ENCODE data around the gene AMFR. TPM values are rescaled to one million over a fixed set of nuclear protein-coding genes. Genes with fewer than 3 reads are reported as not detected.

The AMFR gene
- polyA plus RNA-seq, 3 donors, result 141 to 145 (median 144) TPM

DNA sequence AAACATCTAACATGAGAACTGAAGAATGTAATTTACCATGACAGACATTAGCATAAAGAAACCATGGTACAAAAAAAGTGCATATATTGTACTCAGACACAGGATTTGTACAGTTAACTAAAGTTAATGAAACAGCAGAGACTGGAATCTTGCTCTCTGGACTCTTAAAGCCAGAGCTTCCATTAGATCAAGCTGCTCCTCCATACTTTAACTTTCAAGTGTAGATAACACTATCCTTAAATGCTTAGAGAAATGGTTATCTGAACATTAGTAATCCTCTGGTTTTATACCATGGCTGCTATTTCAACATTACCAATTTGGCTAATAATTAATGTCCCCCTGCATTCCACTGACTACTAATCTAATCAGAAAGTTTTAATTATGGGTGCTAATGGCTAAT is 22.7 kb upstream of the AMFR start:
- no peak for DNase-seq (ENCODE audit: extremely low read depth in 1 of 11, low read depth in 9 of 11, low spot score in 4 of 11)

DNA sequence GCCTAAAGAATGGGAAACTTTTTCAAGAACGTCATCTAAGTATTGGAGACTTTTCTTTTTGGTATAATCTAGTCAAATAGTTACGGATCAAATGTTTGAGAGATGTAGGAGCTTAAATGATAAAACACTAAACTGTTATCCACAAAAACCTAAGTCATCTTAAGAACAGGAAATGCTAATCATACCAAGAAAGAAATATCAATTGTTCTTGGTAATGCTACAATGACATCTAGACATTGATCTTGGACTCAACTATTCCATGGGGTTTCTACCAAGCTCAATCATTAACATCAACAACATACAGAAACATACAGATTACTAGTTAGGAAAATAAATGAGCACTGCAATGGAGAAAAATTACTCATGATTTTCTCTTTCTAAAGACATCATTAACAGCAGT is 21.9 kb upstream of the AMFR start:
- DNase-seq (ENCODE audit: extremely low read depth in 1 of 11, low read depth in 9 of 11, low spot score in 4 of 11), result no peak

DNA sequence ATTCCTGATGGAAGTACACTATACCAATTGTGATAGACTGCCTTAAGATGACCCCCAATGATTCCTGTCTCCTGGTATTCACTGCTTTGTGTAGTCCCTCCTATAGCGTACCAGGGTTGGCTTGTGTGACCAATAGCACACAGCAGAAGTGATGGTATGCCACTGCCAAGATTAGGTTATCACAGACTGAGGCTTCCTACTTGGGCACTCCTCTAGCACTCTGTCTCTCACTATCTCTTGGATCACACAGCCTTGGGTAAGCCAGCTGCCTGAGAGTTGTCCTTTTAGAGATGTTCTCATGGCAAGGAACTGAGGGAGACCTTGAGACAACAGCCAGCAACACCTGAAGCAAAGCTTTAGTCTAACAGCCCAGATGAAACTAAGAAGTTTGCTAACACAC is 12.7 kb upstream of the AMFR start:
- no peak for DNase-seq (ENCODE audit: extremely low read depth in 1 of 11, low read depth in 9 of 11, low spot score in 4 of 11)

DNA sequence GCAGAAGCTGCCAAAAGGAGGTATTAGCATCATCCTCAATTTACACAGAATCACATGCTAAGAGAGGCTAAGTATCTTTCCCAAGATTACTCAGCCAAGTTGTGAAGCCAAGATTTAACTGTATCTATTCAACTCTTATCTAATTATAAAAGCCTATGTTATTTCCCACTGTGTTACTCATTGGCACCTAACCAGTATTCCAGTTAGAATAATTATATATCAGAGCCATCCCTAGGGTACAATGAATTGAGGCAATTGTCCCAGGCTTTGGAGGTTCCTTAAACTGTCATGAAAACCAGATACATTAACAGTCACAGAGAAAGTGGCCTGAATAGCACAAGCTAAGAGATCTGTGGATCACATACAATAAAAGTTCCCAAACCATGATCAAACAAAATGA is 10.9 kb upstream of the AMFR start:
- DNase-seq (ENCODE audit: extremely low read depth in 1 of 11, low read depth in 9 of 11, low spot score in 4 of 11), result no peak

DNA sequence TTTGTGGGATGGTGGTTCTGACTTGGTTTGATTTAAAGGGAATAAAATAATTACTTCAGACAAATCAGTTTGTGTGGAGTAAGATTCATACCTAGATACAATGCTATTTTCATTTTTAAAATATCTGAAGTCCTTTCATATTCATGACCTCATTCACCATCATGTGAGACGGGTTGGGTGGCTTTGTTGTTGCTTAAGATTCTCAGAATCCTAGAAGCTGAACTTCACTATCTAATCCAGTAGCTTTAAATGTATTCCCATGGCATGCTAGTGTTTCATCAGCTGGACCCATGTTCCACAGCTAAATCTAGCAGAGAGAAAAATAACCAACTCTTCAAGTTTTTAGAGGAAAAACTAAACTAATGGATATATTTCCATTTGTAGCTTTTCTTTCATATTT is 2.7 kb upstream of the AMFR start:
- no peak for DNase-seq (ENCODE audit: extremely low read depth in 1 of 11, low read depth in 9 of 11, low spot score in 4 of 11)

DNA sequence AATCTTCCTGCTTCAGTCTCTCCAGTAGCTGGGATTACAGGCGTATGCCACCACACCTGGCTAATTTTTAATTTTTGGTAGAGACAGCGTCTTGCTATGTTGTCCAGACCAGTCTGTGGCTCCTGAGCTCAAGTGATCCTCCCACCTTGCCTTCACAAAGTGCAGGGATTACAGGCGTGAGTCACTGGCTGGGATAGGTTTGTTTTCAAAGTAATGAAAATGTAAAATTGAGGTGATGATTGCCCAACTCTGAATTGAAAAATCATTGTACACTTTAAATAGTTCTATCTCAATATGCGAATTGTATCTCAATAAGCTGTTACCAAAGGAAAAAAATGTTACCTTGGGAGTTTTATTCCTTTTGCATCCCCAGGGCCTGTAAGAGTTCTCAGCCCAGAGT is 1.2 kb upstream of the AMFR start:
- no peak for DNase-seq (ENCODE audit: extremely low read depth in 1 of 11, low read depth in 9 of 11, low spot score in 4 of 11)

DNA sequence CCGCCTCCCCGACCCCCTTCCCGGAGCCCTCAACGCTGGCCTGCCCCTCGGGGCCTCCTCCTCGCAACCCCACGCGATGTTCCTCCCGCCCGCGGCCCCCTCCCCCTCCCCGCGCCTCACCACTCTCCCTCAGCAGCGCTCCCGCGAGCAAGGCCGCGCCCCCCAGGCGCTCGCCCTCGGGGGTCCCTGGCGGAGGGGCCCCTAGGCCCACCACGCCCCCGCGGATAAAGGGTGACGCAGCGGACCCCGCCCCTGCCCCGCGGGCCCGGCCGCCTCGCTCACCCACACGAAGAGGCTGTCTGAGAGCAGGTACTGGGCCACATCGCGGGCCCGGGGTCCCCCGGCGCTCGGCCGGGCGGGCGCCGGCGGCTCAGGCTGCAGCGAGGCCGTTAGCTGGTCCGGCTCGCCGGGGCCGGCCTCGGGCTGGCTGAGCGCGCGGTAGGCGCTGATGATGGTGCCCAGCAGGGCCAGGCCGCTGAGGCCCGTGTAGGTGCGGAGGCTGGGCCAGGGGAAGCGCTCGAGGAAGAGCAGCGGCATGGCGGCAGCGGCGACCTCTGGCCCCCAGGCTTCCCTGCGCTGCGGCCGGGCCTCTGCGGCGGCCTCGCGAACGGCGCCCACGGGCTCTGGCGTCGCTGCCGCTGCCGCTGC is 430 bp downstream of the AMFR start:
- peak in 3 of 11 donors; percentile 26 to 42 (median 31) for DNase-seq (ENCODE audit: extremely low read depth in 1 of 11, low read depth in 9 of 11, low spot score in 4 of 11)

DNA sequence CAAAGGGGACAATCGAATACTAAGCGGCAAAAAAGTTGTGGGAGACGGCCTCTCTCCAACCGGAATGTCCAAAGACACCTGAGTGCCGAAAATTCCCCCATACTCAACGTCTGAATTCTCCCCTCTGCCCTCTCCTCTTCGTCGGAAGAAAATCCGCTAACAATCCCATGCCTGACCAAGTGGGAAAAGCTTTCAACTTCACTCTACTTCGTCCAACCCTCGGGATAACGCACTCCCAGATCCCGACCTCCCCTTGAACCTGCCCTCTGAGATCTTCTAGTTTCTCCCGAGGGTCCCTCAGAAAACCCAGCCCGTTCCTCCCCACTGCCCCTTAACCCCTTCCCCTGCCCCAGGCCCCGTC is 961 bp downstream of the AMFR start:
- DNase-seq (ENCODE audit: extremely low read depth in 1 of 11, low read depth in 9 of 11, low spot score in 4 of 11), result peak in 2 of 11 donors; percentile 11 to 22

DNA sequence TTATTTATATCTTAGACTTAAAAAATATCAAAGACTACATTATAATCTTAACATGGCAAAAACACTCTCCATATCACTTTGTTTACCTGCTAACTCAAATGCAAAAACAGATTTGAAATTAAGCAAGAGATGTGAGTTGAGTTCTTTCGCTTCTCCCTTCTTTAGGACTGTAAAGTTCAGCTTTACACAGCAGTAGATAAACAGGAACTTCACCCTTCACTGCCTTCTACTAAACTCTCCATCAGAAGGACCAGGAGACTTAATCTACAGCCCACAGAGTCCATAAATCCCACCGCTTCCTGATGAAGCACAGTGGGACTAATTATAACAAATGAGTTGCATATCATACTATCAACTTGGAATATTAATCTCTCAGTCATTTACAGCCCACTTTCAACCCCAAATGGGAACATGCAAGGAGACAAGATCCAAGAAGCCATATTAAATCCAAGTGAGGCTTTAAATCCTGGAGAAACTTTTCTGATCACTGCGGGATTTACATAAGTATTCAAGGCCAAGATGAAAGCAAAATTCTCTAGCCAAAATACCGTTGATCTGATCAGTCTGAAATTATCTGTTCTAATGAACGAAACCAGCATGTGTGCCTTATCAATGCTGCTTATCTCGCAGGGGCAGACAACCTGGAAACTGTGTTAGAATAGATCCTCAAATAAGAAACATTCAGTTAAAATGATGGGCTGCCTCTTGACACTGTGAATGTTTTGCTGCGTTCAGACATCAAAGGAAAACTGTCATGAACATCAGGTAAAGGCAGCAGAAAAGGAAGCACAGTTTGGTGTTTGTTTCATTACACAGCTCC is 1.6 kb downstream of the AMFR start:
- DNase-seq (ENCODE audit: extremely low read depth in 1 of 11, low read depth in 9 of 11, low spot score in 4 of 11), result no peak

DNA sequence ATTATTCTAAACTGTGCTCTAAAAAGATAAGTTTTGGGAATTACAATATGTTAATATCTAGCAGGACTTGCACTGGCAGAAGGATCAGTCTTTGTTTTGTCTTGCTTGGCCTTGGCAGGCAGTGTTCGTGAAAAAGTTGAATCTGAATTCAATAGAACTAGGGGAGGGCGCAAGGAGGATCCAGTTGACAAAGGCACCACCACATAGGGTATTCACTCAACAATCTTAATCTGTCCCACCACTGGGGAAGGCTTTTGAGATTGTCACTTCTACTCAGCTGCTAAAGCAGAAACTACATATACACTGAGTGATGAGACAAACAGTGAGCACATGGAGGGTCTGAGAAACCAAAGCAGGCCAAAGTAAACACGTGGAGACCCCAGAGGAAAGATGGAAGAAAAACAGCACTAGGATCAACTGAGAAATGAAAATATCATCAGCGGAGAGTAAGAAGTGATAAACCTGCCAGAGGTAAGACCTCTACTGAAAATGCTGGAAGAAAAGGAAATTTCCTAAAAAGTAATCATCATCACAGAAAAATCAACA is 2.4 kb downstream of the AMFR start:
- DNase-seq (ENCODE audit: extremely low read depth in 1 of 11, low read depth in 9 of 11, low spot score in 4 of 11), result no peak

DNA sequence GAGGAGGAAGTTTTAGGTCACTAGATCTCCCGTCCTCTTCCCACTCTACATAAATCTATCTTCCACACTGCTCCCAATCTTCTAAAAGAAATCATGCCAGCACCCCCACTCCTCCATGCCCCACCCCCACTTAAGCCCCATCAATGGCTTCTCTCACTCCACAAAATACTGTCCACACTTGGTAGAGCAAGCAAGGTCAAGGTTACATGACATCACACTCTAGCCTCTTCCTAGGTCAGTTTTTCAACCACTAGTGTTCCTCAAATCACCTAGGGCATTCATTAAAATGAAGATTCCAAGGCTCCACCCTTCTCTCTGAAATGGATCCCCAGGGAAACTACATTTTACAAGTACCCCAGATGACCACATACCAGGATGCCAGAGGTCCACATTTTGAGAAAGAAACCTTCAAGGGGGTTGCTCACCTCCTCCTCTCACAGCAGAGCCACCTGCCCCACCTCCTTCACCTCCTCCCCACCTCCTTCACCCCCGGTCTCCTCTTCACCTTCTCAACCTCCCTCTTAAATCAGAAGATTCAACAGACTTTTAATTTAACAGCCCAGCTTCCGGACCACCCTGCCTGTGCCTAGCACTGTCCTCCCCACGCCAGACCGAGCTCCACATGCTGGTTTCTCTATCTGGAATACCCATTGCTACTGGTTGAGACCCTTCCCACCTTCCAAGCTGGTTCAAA is 3.2 kb downstream of the AMFR start:
- DNase-seq (ENCODE audit: extremely low read depth in 1 of 11, low read depth in 9 of 11, low spot score in 4 of 11), result no peak

DNA sequence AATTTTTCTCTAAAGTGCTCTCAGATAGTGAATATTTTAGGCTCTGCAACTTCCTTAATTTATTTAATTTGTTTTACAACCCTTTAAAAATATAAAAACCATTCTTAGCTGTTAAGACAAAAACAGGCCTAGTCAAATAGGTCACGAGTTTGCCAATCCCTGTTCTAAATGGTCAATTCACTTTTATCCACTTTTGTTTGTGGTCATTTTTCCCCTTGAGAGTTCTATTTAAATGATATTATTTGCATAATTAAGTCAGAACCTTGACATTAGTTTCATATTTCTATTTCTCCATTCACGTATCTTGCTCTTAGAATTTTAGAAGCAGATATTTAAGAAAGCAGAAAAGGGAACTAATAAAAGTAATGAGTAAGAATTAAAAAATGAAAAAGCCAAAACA is 4.0 kb downstream of the AMFR start:
- no peak for DNase-seq (ENCODE audit: extremely low read depth in 1 of 11, low read depth in 9 of 11, low spot score in 4 of 11)

DNA sequence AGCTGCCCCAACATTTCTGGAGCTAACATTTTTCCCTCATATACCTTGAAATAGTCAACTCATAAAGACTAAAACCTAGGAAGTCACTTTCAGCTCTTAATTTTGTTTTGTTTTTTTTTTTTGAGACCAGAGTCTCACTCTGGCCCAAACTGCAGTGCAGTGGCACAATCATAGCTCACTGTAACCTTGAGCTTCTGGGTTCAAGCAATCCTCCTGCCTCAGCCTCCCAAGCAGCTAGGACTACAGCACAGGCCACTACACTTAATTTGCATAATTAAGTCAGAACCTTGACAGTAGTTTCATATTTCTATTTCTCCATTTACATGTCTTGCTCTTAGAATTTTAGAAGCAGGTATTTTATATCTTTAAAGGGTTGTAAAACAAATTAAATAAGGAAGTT is 4.7 kb downstream of the AMFR start:
- no peak for DNase-seq (ENCODE audit: extremely low read depth in 1 of 11, low read depth in 9 of 11, low spot score in 4 of 11)

DNA sequence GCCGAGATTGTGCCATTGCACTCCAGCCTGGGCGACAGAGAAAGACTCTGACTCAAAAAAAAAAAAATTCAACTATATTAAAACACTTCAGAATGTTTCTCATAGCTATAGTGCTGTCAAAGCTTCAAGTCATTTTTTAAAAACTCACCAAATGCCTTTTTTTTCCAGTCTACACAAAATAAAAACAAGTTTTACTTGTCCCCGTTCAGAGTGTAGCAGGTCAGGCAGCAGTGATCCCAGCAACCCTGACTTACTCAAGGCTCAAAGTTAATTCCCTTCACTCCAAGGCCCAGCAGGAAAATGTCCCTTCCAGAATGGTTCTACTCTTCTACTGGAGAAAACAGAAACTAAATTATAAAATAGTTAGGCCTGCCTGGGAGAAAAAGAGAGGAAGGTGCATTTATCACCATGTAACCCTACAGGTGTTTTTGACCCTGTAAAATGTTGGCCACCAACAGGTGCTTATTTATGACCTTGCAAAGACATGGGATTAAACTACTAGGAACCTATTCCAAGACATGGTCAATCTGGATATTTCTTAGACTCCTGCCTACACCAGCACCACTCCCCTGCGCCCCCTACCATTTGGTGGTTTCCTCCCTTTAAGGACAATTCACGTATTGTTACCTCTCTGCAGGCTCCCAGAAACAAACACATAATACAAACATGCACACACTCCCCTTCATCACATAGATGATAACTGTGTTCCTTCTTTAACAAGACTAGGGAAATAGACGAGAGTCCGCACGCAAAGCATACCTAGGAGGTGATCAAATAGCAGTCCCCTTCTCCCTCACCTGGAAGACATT is 5.4 kb downstream of the AMFR start:
- no peak for DNase-seq (ENCODE audit: extremely low read depth in 1 of 11, low read depth in 9 of 11, low spot score in 4 of 11)

DNA sequence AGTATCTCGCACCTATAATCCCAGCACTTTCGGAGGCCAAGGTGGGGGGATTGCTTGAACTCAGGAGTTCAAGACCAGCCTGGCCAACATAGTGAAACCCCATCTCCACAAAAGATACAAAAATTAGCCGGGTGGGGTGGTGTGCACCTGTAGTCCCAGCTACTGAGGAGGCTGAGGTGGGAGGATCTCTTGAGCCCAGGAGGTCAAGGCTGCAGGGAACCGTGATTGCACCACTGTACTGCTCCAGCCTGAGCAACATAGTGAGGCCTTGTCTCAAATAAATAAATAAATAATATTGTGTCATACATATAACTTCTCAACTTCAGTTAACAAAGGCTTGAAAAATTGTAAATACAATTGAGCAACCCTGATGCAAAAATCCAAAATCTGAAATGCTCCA is 8.2 kb downstream of the AMFR start:
- no peak for DNase-seq (ENCODE audit: extremely low read depth in 1 of 11, low read depth in 9 of 11, low spot score in 4 of 11)

DNA sequence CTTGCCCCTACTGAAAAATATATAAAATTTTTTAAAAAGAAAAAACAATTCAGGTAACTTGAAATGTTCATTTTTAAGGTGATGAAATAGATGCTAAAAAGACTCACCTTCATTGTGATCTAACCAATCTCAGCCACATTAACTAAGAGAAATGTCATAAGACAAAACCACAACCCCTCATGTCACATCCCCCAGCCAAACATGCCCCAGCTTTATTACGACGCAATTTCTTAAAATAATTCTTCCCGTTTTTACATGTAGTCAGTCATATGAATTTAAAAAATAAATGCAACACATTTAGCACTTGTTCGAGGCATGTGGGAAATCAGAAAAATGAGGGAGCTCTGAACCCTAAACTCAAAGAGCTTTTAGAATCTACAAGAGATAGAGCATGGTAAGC is 9.5 kb downstream of the AMFR start:
- DNase-seq (ENCODE audit: extremely low read depth in 1 of 11, low read depth in 9 of 11, low spot score in 4 of 11), result no peak

DNA sequence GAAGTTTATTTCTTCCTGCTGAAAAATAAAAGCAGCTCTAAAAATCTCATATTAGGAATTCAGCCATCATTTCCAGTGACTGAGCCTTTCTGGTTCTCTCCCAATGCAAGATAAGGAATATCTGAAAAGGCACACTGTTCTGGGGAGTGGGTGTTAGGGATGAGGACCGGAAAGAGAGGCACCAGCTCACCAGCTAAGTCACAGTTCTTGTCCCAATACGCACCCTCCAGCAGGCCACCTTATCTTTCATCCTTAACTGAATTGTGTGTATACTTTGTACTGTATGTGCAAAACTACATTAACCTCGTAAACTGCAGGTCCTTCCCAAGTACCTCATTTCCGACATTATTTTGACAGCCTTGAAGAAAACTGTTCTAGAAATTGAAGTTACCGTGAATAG is 11.0 kb downstream of the AMFR start:
- no peak for DNase-seq (ENCODE audit: extremely low read depth in 1 of 11, low read depth in 9 of 11, low spot score in 4 of 11)

DNA sequence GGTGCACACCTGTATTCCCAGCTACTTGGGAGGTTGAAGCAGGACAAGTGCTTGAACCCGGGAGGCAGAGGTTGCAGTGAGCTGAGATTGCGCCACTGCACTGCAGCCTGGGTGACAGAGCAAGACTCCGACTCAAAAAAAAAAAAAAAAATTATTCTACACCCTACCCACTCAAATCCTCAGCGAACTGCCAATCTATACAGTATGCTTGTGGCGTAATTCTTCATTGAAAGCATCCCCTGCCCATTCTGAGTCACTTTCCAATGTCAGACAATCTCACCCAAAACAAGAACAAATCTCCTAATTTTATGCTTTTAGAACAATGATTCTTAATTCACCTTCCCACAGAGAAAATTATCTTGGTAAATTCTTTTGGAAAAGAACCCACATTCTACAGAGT is 12.0 kb downstream of the AMFR start:
- DNase-seq (ENCODE audit: extremely low read depth in 1 of 11, low read depth in 9 of 11, low spot score in 4 of 11), result no peak

DNA sequence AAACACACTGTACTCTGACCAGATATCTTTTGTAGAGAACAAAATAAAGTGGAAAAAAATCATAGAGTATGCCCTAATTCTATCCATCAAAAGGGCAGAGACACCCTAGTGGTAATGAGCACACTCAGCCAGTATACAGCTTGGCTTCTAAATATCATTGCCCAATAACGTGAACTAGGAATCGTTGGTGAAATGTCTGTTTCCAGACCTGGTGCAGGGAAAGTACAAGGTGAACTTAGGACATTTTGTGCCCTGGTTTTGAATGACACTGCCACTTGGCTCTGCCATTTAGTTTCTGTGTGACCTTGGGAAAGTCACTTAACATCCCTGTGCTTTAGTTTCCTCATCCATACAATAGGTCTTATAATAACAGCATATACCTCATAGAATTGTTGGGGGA is 13.7 kb downstream of the AMFR start:
- no peak for DNase-seq (ENCODE audit: extremely low read depth in 1 of 11, low read depth in 9 of 11, low spot score in 4 of 11)

All from renal cortex interstitium (tissue), 11 donors.